IMR-90 (cell line): Measurements from ENCODE around the gene LIX1. TPM values are rescaled to one million over a fixed set of nuclear protein-coding genes. Genes with fewer than 3 reads are reported as not detected.

Source experiments
- ATAC-seq: fragments of 200-7000 bp; cut with Tn5 transposase; 2 replicates; pipeline ENCODE4 v1.9.1; 2020; ENCODE audit warnings: low read depth, mild to moderate bottlenecking, moderate library complexity
- BruUV-seq: library from RNA; stranded (reverse); fragments of 400-500 nt; replicated peaks from 2 replicates; lab custom pipeline; 2021; lab: Mats Ljungman, UMichigan
- CTCF ChIA-PET: fragments of 300-600 bp; formaldehyde crosslinking; extraction: SDS; loops from one replicate; lab custom pipeline; 2021; ENCODE audit warnings: antibody characterized with exemption; lab: Yijun Ruan, JAX
- POLR2A ChIA-PET: fragments of 300-600 bp; sonication (Branson Sonifier 250); formaldehyde crosslinking; loops from one replicate; lab custom pipeline; 2022; ENCODE audit warnings: antibody characterized with exemption; ENCODE audit not compliant: unreplicated experiment; lab: Charles Lee
- DNase-seq: peaks from one replicate; pipeline ENCODE4 v3.0.0; 2013
- H2AFZ ChIP-seq: replicated peaks from 2 replicates; pipeline ENCODE3; 2013; ENCODE audit warnings: low read length, mild to moderate bottlenecking; ENCODE audit not compliant: poor library complexity
- H2AK5ac ChIP-seq: 2 replicates; pipeline ENCODE4 v1.6.1; 2013; ENCODE audit warnings: low read depth, low read length, inconsistent platforms
- H2AK9ac ChIP-seq: replicated peaks from 2 replicates; pipeline ENCODE3; 2013; ENCODE audit warnings: mild to moderate bottlenecking, low read depth, low read length, moderate library complexity; ENCODE audit not compliant: poor library complexity
- H2BK120ac ChIP-seq: 2 replicates; pipeline ENCODE4 v1.6.1; 2013; ENCODE audit warnings: low read depth, low read length, inconsistent platforms
- H2BK15ac ChIP-seq: 3 replicates; pipeline ENCODE4 v1.6.1; 2013; ENCODE audit warnings: low read depth, low read length, inconsistent platforms
- H2BK20ac ChIP-seq: 2 replicates; pipeline ENCODE4 v1.6.1; 2013; ENCODE audit warnings: low read depth, mild to moderate bottlenecking, inconsistent platforms, low read length, moderate library complexity
- H2BK5ac ChIP-seq: 2 replicates; pipeline ENCODE4 v1.6.1; 2013; ENCODE audit warnings: mild to moderate bottlenecking, low read depth, low read length, inconsistent platforms; ENCODE audit not compliant: poor library complexity, severe bottlenecking
- H3K14ac ChIP-seq: replicated peaks from 2 replicates; pipeline ENCODE4 v1.6.1; 2013; ENCODE audit warnings: low read depth, low read length, inconsistent platforms
- H3K18ac ChIP-seq: 2 replicates; pipeline ENCODE4 v1.6.1; 2013; ENCODE audit warnings: low read depth, low read length, control low read depth
- H3K23ac ChIP-seq: 2 replicates; pipeline ENCODE4 v1.6.1; 2013; ENCODE audit warnings: low read depth, low read length, inconsistent platforms
- H3K27ac ChIP-seq: 2 replicates; pipeline ENCODE4 v1.5.1; 2013; ENCODE audit warnings: mild to moderate bottlenecking, control low read depth, low read length; ENCODE audit not compliant: insufficient read depth
- H3K27me3 ChIP-seq: 2 replicates; pipeline ENCODE4 v1.6.1; 2013; ENCODE audit warnings: low read length; ENCODE audit not compliant: control insufficient read depth, insufficient read depth
- H3K36me3 ChIP-seq: 2 replicates; pipeline ENCODE4 v1.6.1; 2013; ENCODE audit warnings: low read length, mixed read lengths; ENCODE audit not compliant: control insufficient read depth, insufficient read depth
- H3K4ac ChIP-seq: 2 replicates; pipeline ENCODE4 v1.6.1; 2013; ENCODE audit warnings: low read depth, low read length, inconsistent platforms
- H3K4me1 ChIP-seq: 2 replicates; pipeline ENCODE4 v1.6.1; 2013; ENCODE audit warnings: low read length, mixed read lengths; ENCODE audit not compliant: control insufficient read depth, insufficient read depth
- H3K4me2 ChIP-seq: 2 replicates; pipeline ENCODE4 v1.6.1; 2013; ENCODE audit warnings: low read depth, mild to moderate bottlenecking, control low read depth, low read length, moderate library complexity
- H3K4me3 ChIP-seq: 2 replicates; pipeline ENCODE4 v1.5.1; 2013; ENCODE audit warnings: low read depth, mild to moderate bottlenecking, control low read depth, low read length, moderate library complexity; ENCODE audit not compliant: insufficient read depth
- H3K56ac ChIP-seq: 2 replicates; pipeline ENCODE4 v1.6.1; 2013; ENCODE audit warnings: low read length, inconsistent platforms; ENCODE audit not compliant: insufficient read depth; ENCODE audit errors: extremely low read depth
- H3K79me1 ChIP-seq, 2 experiments: 2 replicates each; pipeline ENCODE4 v1.6.1; 2013; ENCODE audit warnings: low read length in 2 of 2, inconsistent platforms in 1 of 2, low read depth in 1 of 2
- H3K9ac ChIP-seq: 2 replicates; pipeline ENCODE4 v1.6.1; 2013; ENCODE audit warnings: low read depth, low read length, control low read depth
- H3K9me1 ChIP-seq: 2 replicates; pipeline ENCODE4 v1.6.1; 2013; ENCODE audit warnings: low read length, inconsistent platforms; ENCODE audit not compliant: insufficient read depth
- H3K9me3 ChIP-seq: 2 replicates; pipeline ENCODE4 v1.6.1; 2013; ENCODE audit warnings: low read length; ENCODE audit not compliant: control insufficient read depth, insufficient read depth
- H4K20me1 ChIP-seq: 2 replicates; pipeline ENCODE4 v1.6.1; 2013; ENCODE audit warnings: low read length, inconsistent platforms; ENCODE audit not compliant: insufficient read depth
- H4K5ac ChIP-seq: 2 replicates; pipeline ENCODE4 v1.6.1; 2013; ENCODE audit warnings: mild to moderate bottlenecking, low read depth, low read length, control low read depth
- H4K8ac ChIP-seq, 2 experiments: 2 replicates each; pipeline ENCODE4 v1.6.1; 2013; ENCODE audit warnings: low read depth in 2 of 2, low read length in 2 of 2, control low read depth in 1 of 2, inconsistent platforms in 1 of 2
- H4K91ac ChIP-seq: 2 replicates; pipeline ENCODE4 v1.6.1; 2013; ENCODE audit warnings: low read depth, low read length, inconsistent platforms; ENCODE audit not compliant: insufficient read depth
- CHD1 ChIP-seq: IDR thresholded peaks from 2 replicates; pipeline ENCODE4 v1.6.1; 2012; ENCODE audit warnings: low read depth, low read length, improper control_type of control experiment
- CTCF ChIP-seq: conservative IDR thresholded peaks from 2 replicates; pipeline ENCODE4 v1.5.1; 2012; ENCODE audit warnings: mild to moderate bottlenecking, low read depth, low read length, improper control_type of control experiment
- POLR2A ChIP-seq: IDR thresholded peaks from 2 replicates; pipeline ENCODE4 v1.6.1; 2012; ENCODE audit warnings: mild to moderate bottlenecking, low read depth, low read length
- RAD21 ChIP-seq: IDR thresholded peaks from 2 replicates; pipeline ENCODE4 v1.6.1; 2012; ENCODE audit warnings: low read length, improper control_type of control experiment
- SMC3 ChIP-seq: fragments of 150-350 bp; IDR thresholded peaks from 2 replicates; pipeline ENCODE4 v1.6.1; 2016; ENCODE audit warnings: low read depth, mild to moderate bottlenecking, antibody characterized with exemption, low read length, moderate library complexity
- dilution Hi-C: fragments of 300-500 bp; cut with HindIII; formaldehyde crosslinking; loops from one replicate; pipeline ENCODE4 v1.14.3; 2018; ENCODE audit warnings: low sequenced_read_pairs; ENCODE audit not compliant: unreplicated experiment
- in situ Hi-C: fragments of 300-500 bp; cut with MboI; formaldehyde crosslinking; loops from 3 replicates; pipeline ENCODE4 v1.14.3; 2019; ENCODE audit warnings: low sequenced_read_pairs, inconsistent platforms, mixed read lengths
- intact Hi-C: fragments of 100-400 bp; cut with micrococcal nuclease; formaldehyde crosslinking; loops from 2 replicates; pipeline ENCODE4 v1.10.0; 2022
- polyA plus RNA-seq, 3 experiments: library from polyadenylated mRNA; depleted of rRNA; stranded (reverse); fragments of >200 nt; gene quantifications; 2 replicates each; pipeline ENCODE4 v1.2.3, GENCODE V29; 2012; ENCODE audit warnings: low replicate concordance in 1 of 3
- total RNA-seq: library from RNA; depleted of rRNA; stranded (reverse); fragments of >200 nt; gene quantifications from 2 replicates; pipeline ENCODE4 v1.2.3, GENCODE V29; 2012

LIX1 gene
- total and polyA plus RNA-seq, 2 of the 4 experiments (the other 2 are of a cell fraction): not detected

- BruUV-seq: no TSS peak
- no peak overlapping the region for H3K27ac ChIP-seq
- no peak overlapping the region for H3K18ac ChIP-seq
- no peaks in the 10 kb centered on the region for H3K9me1 ChIP-seq
- no peak overlapping the region for H2AFZ ChIP-seq
- H3K4me3 ChIP-seq: no peak overlapping the region
- H3K14ac ChIP-seq: no peak overlapping the region
- H3K9me3 ChIP-seq: no peaks in the 10 kb centered on the region
- H2BK15ac ChIP-seq: no peak overlapping the region
- POLR2A ChIA-PET: no interaction called here
- H2BK120ac ChIP-seq: no peak overlapping the region
- no peak overlapping the region for H2AK9ac ChIP-seq
- intact Hi-C loops: no loop called here
- no peak overlapping the region for H3K4ac ChIP-seq
- no peak overlapping the region for H3K23ac ChIP-seq
- no peak for DNase-seq
- H3K36me3 ChIP-seq: no peaks in the 10 kb centered on the region
- H4K20me1 ChIP-seq: no peaks in the 10 kb centered on the region
- in situ Hi-C loops: no loop called here
- dilution Hi-C loops: no loop called here
- H3K4me1 ChIP-seq: no peaks in the 10 kb centered on the region
- H4K91ac ChIP-seq: no peak overlapping the region
- H4K8ac ChIP-seq: no peak overlapping the region
- no peak overlapping the region for H2AK5ac ChIP-seq
- no peak for ATAC-seq
- no peak overlapping the region for H4K5ac ChIP-seq
- H3K4me2 ChIP-seq: no peak overlapping the region
- H3K79me1 ChIP-seq: no peaks in the 10 kb centered on the region
- H2BK20ac ChIP-seq: no peak overlapping the region
- CTCF ChIA-PET: interaction anchor here (0.6 kb wide), 1 partner anchor 79 kb away, joined by 3 read pairs; no protein-coding TSS in a partner anchor
- H2BK5ac ChIP-seq: no peak overlapping the region
- H3K56ac ChIP-seq: no peak overlapping the region
- no peak for TF ChIP-seq SMC3
- no peak for TF ChIP-seq RAD21
- no peak for TF ChIP-seq CTCF
- TF ChIP-seq POLR2A: no peak
- no peak for TF ChIP-seq CHD1
- H3K27me3 ChIP-seq: no peaks in the 10 kb centered on the region
- H3K9ac ChIP-seq: no peak overlapping the region
Measured at GRCh38 chr5:97076098-97076497, 66.3 kb downstream of the LIX1 start.
